HG02678 (cell line): Measurements from ENCODE around the gene GNB1L.
"Not testable (repeated sequence)": the region's sequence is repeated elsewhere in the genome, so short reads cannot be mapped to it uniquely, and the experiment has no call there.

Source experiments
- ATAC-seq: cut with Tn5 transposase; IDR thresholded peaks from one replicate; pipeline ENCODE4 v1.9.1; 2021; ENCODE audit warnings: mild to moderate bottlenecking, moderate library complexity; ENCODE audit not compliant: unreplicated experiment

GNB1L gene

DNA sequence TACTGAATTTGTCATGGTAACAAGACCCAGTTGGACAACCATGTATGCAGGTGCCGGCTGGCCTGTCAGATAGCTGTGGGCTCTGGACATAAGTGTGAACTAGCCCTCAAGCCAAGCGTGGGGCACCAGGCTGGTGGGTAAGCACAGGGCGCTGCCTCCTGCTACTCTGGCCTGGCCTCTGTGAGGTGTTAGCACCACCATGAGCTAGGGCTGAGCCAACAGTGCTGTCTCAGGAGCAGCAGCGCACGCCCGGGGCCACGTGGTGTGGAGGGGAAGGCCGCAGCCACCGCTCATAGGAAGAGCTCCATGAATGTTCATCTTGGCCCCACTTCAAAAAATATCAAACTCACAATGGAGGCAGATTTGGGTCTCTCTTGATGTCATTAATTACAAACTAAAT lies 35.3 kb upstream of the GNB1L start:
- no peak for ATAC-seq

DNA sequence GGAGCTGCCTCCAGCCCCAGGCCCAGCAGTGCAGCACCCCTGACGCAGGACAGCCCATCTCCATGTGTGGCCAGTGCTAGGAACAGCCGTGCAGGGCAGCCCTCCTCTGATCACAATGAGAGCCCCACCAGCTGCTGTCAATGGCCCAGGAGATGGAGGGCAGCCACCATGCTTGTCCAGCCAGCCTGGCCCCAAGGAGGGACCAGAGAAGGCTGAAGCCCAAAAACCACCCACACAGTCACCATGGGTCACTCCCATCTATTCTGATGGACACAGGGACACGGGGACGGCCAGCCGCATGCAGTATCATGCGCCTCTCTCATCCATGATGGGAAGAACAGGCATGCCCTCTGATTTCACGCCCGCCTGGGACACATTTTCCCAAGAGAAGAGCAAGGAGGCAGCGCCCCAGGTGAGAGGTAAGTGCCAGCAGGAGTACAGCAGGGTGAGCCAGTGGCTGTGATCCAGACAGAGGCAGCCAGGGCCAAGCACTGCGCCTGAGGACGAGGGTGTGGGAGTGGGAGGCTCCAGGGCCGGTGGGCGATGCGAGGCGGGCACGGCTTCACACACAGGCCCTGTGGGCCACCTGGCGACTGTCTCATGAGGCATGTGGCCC lies 33.6 kb upstream of the GNB1L start:
- no peak for ATAC-seq

DNA sequence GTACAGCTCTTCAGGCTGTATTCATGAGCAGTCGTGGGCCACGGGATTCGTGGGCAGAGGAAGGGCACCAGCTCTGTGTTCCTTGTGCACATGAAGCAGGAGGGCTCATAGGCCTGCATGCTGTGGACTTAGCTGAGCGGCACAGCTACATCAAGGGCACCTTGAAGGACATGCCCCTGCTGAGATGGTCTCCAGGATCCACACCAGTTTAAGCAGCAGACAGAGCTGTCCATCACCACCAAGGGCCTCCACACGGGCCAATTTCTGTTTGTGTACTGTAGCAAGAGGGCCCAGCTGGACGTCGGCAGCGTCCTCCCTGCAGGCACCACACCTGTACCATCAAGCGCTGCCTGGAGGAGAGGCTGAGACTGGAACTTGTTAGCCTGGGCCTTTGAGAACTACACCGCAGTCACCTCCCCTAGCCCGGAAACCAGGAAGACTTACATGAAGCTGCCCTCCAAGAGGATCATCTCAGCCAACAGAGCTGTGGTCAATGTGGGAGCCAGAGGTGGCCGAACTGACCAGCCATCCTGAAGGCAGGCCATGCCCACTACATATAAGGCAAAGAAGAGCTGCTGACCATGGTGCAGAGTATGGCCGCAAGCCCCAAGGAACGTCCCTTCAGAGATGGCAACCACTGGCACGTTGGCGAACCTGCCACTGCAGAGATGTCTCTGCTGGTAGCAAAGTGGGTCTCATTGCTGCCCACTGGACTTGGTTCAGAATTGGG lies 32.7 kb upstream of the GNB1L start:
- ATAC-seq = no peak

DNA sequence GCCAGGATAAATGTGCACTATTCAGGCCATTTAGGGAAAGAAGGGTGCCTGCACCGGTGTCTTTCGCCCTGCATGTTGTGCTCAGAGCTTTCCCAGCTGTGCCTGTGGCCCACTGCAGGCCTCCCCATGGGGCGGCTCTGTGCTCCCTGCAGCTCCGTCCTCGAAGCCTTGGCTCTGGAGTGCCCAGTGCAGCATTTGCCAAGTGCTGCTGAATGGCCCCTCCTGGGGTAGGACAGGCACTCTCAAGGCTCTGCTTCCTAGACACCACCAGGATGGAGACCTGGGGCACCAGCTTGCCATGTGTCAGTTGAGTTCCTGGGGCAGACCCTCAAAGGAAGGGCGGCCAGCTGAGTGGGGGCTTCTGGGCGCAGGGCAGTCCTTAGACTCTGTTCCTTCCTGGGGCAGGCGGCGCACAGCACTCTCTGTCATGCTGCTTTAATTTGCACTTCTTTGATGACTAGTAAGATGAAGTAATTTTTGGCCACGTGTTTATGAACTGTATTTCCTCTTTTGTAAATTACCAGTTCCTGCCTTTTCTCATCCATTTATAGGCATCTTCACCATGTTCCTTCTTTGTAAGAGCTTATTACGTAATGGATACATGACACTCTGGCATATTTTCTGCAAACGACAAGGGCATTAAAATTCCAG lies 32.1 kb upstream of the GNB1L start:
- no peak for ATAC-seq

DNA sequence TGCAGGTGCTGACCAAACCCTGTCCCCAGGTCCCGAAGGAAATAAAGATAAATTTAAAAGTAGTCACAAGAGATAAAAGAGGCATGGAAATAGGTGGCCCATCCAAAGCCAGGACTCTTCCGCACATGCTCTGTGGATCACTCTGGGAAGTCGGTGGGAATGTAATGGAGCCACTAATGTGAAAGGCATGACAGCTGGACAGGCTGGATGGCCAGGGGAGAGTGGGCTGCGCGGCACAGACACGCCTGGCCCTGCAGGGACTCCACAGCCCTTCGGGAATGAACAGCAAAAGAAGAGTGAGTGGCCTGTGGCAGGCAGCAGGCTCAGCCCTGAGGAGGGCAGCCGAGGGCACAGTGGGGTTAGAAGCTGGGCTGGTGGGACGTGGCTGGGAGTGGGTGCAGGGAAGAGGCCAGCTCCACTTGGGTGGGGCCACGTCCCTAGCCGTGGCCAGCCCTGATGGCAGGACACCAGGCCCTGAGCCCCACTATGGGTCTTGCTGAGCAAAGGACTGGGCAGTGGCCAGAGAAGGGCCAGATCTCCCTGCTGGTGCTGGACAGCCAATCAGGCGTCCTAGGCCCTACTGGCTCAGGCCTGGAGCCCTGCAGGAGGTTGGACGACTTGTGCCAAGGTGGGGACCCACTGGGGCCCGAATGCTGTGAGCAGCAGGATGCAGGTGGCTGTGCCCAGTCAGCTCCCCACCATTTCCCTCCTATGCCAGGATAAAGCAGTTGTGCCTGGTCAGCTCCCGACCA lies 31.3 kb upstream of the GNB1L start:
- ATAC-seq = no peak

DNA sequence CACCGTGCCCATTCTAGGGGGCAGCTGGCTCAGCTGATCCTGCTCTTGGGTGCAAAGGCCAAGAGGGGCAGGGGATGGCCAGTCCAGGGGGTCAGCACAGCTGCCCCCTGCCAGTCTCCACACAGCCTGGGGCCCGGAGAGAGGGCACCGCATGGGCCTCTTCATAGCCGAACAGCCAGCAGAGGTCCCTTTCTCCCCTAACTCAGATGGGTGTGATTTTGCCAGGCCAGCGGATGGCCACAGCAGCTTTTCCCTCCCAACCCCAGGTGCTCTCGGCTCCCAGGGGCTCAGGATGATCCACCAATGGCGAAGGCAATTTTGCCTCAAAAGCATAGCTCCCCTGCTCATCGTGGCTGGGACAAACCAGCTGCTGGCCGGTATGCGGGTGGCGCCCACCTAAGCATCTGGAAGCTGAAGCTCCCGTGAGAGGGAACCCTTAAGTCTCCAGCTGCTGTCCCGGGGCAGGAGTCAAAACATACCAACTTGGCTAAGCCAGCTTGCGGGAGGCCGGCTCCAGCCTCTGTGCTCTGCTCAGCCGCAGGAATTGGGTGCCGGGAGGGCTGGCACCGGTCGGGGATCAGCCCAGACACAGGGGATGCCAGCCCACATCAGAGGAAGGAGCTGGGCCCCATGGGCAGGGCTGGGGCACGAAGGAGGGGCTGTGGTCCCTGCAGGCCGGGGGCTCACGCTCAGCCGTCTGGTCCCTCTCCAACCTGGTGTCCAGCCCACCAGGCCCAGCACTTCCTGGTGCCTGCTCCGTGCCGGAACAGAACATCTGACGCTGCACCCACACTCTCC lies 30.5 kb upstream of the GNB1L start:
- no peak for ATAC-seq

DNA sequence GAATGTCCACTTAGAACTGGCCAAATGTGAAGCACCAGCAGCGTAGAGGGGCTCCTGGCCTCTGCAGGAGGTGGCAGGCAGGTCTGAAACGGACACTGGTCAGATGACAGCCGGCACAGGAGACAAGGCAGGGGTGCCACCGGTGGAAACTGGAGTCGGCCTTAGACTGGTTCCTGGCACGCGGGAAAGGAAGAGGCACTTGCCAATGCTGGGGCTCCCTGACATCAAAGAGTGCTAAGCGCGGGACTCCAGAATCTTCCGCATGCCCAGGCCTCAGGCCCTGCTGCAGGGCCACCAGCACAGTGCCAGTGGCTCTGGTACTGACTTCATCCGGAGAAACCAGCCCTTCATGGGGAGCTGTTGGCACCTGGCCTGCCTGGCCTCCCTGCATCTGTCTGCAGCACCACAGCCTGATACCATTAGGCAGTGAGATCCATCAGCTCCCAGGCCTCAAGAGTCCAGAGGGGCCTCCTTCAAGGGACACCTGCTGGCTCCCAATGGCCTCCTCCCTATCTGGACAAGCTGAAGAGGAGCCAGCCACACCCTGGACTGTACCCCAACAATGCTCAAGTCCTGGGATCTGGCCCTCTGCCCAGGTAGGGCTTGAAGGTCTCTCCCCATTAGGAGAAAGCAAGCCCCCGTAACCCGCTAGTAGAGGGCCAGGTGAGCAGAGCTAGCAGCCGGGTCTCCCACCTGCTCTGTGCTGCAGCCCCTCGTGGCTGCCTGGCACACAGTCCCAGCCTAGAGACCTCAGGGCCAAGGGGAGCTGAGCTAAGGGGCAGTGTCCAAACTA lies 29.7 kb upstream of the GNB1L start:
- no peak for ATAC-seq

DNA sequence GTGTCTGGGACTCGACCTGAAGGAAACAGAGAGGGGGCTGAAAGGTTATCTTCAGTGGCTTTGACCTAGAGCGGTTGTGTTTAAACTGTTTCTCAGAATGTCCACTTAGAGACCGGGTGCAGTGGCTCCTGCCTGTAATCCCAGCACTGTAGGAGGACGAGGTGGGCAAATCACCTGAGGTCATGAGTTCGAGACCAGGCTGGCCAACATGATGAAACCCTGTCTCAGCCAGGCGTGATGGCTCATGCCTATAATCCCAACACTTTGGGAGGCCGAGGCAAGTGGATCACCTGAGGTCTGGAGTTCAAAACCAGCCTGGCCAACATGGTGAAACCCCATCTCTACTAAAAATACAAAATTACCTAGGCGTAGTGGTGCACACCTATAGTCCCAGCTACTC lies 28.8 kb upstream of the GNB1L start:
- ATAC-seq = not testable (repeated sequence)

DNA sequence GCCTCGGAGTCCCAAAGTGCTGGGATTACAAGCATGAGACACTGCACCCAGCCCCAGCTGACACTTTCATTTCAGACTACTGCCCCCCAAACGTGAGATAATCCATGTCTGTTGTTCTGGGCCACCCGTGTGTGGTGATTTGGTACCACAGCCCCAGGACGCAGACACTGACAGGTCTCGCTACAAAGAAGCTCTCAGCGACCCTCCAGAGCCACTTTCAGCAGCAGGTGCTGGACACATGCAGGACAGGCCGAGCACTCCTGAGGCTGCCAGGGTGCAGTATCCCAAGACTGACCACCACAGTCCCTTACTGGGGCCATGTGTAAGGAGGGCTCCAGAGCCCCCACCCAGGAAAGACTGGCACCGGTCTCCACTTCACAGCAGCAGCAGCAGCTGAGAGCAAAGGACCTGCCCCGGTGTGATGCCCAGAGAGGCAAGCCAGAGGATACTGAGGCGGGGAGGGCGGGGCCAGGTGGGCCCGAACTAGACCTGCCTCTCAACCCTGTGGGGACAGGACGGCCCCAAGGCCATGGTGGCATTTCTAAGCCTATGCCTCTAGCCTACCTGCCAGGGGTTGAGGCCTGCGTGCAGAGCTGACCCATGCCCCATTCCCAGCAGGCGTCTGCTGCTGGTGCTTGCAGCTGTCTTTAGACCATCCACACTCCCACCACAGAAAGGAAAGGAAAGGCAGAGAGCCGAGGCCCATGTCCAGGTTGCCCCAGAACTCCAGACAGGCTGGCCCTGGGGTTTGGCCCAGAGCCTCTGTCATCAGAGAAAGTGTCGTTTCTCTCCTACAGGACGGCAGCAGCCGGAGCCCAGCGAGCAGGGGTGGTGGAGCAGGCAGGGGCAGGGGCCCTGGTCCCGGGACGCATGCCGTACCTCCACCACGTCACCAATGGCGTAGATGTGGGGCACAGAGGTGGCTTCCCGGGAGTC lies 28.0 kb upstream of the GNB1L start:
- no peak for ATAC-seq

DNA sequence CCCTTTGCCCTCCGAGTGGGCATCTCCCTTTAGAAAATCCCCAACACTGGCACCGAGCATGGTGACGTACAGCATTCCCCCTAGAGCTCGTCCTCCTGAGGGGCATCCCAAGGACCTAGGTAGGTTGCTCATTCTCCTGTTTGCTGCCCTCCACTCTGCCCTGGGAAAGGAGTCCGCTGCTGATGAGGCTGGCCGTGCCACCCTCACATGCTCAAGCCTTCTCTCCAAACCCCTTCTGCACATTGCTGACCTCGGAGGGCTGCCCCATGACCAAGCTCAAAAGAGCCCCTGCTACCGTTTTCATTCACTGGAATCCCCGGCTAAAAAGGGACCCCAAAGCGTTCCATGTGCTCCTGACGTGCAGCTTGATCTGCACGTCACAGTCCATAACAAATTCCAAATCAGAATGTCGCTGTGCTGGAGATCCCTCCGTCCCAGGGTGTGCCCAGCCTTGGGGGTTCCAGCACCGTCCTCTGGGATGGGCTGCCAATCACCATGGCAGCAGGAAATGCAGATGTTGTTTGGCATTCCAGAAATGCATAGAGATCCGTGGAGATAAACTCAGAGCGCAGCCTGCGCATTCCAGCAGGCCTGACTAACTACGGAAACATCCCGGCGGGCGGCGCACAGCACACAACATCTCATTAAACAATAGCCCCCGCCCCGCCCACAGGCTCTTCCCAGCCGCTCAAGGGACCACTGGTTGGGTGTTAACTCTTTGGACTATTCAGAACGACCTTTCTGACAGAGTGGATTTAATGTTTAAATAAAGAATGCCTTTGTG lies 26.3 kb upstream of the GNB1L start:
- no peak for ATAC-seq

DNA sequence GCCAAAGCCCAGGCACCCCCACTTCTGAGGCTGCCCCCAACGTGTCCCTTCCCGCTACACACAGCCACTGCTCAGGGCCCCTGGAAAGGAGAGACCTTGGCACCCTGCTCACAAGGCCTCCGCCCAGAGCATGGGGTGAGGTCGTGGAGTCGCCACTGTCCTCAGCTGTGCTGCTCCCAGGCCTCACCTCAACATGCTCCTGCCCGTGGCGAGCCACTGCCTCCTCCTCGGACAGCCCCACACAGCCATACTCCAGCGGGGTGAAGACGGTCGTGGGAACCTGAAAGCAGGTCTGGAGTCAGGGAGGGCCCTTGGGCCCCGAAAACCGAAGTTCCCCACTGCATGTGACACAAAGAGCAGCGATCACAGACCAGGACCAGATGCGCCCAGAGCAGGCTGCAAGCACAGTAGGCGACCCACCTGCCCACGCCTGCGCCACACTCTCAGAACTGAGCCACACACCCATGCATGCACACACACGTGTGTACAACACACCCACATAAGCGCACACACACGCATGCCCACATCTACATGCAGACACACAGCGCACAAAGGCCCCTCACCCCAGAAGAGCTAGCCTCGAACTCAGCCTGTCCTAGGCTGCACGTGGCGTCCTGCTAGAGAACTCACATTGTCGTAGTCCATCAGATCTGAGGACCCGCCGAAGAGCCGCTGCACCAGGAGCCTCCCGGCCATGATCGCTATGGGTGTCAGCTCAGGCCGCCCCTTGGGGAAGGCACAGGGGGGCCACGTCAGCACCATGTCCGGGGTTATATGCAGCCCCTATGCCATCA lies 25.5 kb upstream of the GNB1L start:
- no peak for ATAC-seq

DNA sequence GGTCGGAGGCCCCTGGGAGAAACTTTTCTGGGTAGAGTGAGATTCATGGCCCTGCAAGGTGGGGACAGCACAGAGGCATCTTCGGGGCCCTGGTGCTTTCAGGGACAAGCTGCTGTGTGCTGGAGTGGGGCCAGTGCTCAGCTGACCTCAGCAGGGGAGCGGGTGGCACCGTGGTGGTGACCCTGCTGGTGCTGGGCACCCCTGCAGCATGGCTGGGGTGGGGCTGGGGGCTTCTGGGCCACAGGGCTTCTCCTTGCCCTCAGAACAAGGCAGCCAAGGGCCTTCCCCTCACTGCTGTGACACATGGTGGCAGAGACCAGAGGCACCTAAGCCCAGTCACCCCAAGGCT lies 24.9 kb upstream of the GNB1L start:
- ATAC-seq = no peak

DNA sequence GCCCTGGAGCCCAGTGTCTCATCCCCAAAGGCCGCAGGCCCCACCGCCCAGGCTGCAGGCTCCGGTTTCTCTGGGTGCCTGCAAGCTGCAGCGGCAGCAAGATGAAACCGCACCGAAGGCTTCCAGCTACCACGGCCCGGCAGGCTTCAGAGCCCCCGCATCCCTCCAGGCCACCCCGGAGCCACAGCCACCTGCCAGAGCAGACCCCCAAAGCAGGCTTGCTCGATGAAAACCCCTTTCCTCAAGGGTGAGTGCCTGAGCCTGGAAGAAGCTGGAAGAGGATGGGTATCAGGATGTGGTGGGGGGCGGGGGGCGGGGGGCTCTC lies 24.5 kb upstream of the GNB1L start:
- no peak for ATAC-seq

DNA sequence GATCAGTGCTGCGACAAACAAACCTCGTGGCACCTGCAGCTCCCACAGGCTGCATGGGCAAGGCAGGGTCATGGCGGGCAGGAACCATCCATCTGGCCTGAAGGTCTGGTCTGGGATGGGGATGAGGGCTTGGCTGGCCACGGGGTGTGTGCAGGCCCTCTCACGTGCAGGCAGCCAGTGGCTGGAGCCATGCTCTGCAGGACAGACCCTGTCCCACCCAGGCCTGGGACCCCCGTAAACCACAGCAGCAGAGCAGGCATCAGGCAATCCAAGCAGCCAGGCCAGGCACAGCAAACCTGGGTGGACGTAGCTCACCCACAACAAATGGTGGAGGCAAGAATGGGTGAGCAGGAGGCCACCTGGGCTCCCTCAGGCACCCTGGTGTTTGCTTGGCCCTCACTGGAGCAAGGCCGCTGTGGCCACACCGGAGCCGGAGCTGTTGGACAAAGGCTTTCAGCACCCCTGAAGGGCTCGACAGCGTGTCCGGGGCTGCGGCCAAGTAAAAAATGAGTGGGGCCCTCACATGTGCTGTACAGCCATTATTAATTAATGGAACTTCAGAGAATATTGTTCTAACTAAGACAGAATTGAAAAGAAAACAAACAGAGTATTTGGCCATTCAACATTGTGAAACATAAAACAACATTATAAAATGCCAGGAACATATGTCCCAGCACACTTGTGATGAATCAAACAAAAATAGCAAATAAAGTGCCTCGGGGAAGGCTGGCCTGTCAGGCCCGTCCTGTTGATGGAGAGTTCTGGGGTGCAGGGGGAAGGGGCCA lies 24.0 kb upstream of the GNB1L start:
- no peak for ATAC-seq

DNA sequence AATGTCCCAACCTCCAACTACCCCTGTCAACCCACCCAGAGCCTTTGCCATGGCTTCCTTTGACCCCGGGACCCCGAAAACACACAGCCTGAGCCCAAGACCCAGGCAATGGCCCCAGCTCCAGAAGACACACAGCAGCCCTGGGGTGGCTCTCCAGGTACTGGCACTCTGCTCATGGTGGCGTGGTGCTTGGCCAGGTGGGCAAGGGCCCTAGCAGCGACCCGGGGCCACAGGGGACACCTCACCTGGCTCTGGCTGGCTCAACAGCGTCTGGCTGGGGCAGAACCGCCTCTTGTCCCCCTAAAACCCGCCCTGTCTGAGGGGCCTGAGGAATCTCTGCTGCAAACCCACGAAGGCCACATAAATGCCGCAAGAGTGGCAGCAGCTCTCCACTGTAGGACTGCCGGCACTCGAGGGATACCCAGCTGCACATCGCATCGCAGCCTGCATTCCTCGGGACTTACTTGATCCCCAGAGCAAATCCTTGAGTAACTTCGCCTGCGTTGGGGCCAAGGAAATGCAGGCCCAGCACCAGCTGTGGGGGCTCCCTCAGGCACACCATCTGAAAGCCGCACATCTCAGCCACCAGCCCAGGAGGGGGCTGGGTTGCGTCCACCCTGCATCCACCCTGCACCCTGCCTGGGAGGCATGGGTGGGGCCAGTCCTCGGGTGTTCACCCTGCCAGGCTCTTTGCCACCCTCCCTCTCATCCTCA lies 23.1 kb upstream of the GNB1L start:
- no peak for ATAC-seq

DNA sequence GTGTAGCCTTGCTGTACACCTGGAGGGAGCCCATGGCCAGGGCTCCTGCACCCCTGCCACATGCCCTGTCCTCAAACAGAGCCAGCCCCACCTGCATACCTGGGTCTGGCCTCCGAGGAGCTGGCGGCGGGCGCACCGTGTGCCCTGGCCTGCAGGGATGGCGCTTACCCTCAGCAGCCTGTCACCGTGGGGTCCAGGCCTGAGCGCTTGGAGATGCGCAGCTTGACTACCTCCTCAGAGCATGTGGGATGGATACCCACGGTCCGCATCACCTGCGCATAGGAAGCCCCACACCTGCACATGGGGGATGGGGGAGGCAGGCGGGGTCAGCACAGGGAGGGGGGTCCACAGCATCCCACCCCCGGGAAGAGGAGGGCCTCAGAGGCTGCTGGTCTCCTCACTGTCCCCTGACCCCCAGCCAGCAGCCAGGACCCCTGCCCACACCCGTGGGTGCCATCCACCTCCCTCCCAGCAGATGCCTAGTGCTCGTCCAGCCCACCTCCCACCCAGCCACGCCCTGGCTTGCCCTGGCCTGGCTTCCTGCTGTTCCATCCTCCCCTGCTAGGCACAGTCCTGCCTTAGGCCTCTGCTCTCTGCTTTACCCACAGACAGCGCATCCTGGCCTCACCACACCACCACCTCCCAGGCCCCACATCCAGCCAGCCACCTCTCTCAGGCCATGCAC lies 22.4 kb upstream of the GNB1L start:
- no peak for ATAC-seq
